MG63 (cell line): ENCODE data around the gene CPE. TPM values are rescaled to one million over a fixed set of nuclear protein-coding genes. Genes with fewer than 3 reads are reported as not detected.
A peak's percentile ranks its signal among the peaks of the same experiment; 100 is the strongest.

ENCODE experiments used
- DNase-seq: peaks from one replicate; pipeline ENCODE4 v3.0.0-alpha.2; 2020
- H3K27me3 ChIP-seq: fragments of 250-450 bp; sonication (Bioruptor Pico); 2 replicates; pipeline ENCODE4 v1.5.1; 2020; ENCODE audit warnings: mild to moderate bottlenecking, moderate library complexity
- H3K36me3 ChIP-seq: fragments of 250-450 bp; sonication (Bioruptor Pico); 2 replicates; pipeline ENCODE4 v1.5.1; 2020; ENCODE audit warnings: mild to moderate bottlenecking, moderate library complexity
- H3K4me3 ChIP-seq: fragments of 250-450 bp; sonication (Bioruptor Pico); 2 replicates; pipeline ENCODE4 v1.5.1; 2020; ENCODE audit warnings: mild to moderate bottlenecking, moderate library complexity
- H3K9me3 ChIP-seq: fragments of 250-450 bp; sonication (Bioruptor Pico); 2 replicates; pipeline ENCODE4 v1.5.1; 2020; ENCODE audit warnings: mild to moderate bottlenecking, moderate library complexity
- total RNA-seq: library from RNA; depleted of rRNA; stranded (reverse); fragments of >200 nt; shearing (Covaris generic); gene quantifications from 2 replicates; pipeline ENCODE4 v1.2.3, GENCODE V29; 2014; ENCODE audit warnings: low replicate concordance

CPE gene
- total RNA-seq, 1 experiment from 2014 or later: 17.1 TPM

GRCh38 chr4:165506849-165507248 lies 128.0 kb downstream of the CPE start:
- Histone ChIP-seq H3K36me3 (no peaks in the 10 kb centered on the region), H3K27me3 (no peaks in the 10 kb centered on the region), H3K9me3 (no peaks in the 10 kb centered on the region), H3K4me3 (no peak overlapping the region)
- DNase-seq: peak; percentile 47

GRCh38 chr4:165507381-165507780 lies 128.6 kb downstream of the CPE start:
- no peaks in the 10 kb centered on the region for H3K9me3 ChIP-seq
- no peaks in the 10 kb centered on the region for H3K36me3 ChIP-seq
- no peak for DNase-seq
- H3K27me3 ChIP-seq: no peaks in the 10 kb centered on the region
- H3K4me3 ChIP-seq: no peak overlapping the region

DNA sequence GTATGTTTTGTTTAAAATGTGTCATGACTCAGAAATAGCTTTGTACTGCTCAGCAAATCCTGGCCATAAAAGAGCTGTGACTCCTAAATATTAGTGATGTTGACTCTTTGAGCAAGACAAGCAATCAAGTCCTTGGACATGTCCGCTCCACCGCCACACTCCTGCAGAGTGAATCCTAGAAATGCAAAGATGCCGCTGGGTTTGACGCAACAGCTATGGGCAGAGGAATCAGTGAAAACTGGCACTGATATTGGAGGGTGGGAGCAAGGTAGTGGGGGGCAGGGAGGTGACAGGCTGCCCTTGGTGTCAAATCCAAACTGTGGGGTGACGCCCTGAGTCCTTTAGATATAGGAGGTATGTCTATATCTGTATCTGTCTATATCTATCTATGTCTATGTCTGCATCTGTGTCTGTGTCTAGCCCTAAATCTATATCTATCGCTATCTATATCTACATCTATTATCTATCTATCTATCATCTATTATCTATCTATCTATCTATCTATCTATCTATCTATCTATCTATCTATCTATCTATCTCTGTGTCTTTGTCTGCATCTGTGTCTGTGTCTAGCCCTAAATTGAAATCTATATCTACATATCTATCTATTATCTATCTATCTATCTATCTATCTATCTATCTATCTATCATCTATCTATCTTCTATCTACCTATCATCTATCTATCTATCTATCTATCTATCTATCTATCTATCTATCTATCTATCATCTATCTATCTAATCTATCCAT lies 129.7 kb downstream of the CPE start:
- no peak for DNase-seq
- Histone ChIP-seq H3K4me3 (no peak overlapping the region), H3K27me3 (no peaks in the 10 kb centered on the region), H3K36me3 (no peaks in the 10 kb centered on the region), H3K9me3 (no peaks in the 10 kb centered on the region)

DNA sequence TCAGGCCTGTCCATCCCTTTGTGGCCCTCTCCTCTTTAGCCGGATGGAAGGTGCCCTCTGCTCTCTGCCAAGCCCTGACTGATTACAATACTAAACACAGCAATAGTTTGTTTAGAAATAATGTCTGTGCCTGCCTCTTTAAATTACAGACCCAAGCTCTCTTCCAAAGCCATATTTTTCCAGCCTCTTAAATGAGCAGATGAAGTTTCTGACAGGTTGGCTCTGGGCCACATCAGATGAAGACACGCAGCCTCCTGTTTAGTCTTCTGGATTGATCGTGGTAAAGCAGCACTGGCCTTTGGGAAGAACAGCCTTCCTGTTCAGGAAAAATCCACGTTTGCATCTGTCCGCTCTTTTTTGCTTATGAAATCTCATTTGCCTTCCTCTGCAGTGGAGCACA lies 133.6 kb downstream of the CPE start:
- Histone ChIP-seq H3K36me3 (no peaks in the 10 kb centered on the region), H3K27me3 (no peaks in the 10 kb centered on the region), H3K9me3 (no peaks in the 10 kb centered on the region), H3K4me3 (no peak overlapping the region)
- DNase-seq: no peak

DNA sequence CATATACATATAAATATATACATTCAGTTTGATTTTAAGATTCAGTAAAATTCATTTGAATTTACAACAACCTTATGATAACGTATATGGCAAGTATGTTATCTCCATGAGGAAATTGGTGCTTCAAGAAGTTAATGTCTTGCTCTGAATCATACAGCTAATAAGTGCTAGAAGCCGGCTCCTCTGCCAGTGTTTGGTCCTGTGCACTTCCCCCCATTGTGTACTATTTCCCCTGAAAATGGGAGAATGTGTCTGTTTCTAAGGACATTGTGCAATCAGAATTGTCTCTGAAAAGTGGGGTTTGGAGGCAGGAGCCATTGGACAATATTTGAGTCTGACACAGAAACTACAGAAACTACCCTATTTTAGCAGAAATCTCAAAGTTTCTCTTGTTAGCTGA lies 135.9 kb downstream of the CPE start:
- H3K4me3 ChIP-seq: no peak overlapping the region
- H3K36me3 ChIP-seq: no peaks in the 10 kb centered on the region
- H3K9me3 ChIP-seq: no peaks in the 10 kb centered on the region
- DNase-seq: no peak
- H3K27me3 ChIP-seq: no peaks in the 10 kb centered on the region

DNA sequence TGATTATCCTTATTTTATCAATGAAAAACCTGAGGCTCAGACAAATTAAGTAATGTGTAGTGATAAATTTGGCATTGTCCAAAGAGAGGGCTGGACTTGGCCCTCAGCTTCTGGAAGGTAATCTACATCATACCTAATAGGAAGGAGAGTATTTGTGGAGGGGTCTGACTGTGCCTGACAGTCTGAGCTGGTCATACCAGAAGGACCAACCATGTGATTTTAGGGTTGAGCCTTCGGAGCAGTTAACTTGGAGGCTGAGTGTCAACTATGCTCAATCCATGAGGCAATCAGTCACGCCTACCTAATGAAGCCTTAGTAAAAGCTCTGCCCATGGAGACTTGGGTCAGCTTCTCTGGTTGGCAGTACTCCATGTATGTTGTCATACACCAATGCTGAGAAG lies 136.4 kb downstream of the CPE start:
- DNase-seq: no peak
- Histone ChIP-seq H3K36me3 (no peaks in the 10 kb centered on the region), H3K4me3 (no peak overlapping the region), H3K27me3 (no peaks in the 10 kb centered on the region), H3K9me3 (no peaks in the 10 kb centered on the region)

- no peaks in the 10 kb centered on the region for H3K36me3 ChIP-seq
- H3K27me3 ChIP-seq: no peaks in the 10 kb centered on the region
- no peaks in the 10 kb centered on the region for H3K9me3 ChIP-seq
- no peak overlapping the region for H3K4me3 ChIP-seq
- no peak for DNase-seq
Observed at GRCh38 chr4:165516281-165516833, 137.5 kb downstream of the CPE start.

GRCh38 chr4:165517216-165517615 lies 138.4 kb downstream of the CPE start:
- Histone ChIP-seq H3K4me3 (no peak overlapping the region), H3K36me3 (no peaks in the 10 kb centered on the region), H3K27me3 (no peaks in the 10 kb centered on the region), H3K9me3 (no peaks in the 10 kb centered on the region)
- no peak for DNase-seq

GRCh38 chr4:165518024-165518616 lies 139.3 kb downstream of the CPE start:
- DNase-seq: no peak
- H3K36me3 ChIP-seq: no peaks in the 10 kb centered on the region
- H3K27me3 ChIP-seq: no peaks in the 10 kb centered on the region
- H3K9me3 ChIP-seq: no peaks in the 10 kb centered on the region
- H3K4me3 ChIP-seq: no peak overlapping the region

DNA sequence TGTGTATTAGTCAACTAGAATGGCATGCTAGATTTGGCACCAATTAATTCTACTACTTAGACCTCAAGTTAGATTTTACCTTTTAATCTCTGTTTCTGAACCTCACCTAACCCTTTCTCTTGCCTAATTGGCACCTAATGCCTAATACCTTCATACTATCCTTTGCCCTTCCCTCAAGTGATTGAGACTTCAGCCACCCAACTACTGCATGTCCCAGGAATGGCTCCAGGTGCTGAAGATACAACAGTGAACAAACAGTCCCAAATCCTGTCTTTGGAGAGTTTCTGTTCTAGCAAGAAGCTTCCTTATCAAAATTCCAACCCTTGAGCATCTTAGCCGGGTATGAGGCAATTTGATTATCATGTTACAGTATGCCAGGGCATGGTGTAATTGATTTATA lies 139.9 kb downstream of the CPE start:
- H3K36me3 ChIP-seq: no peaks in the 10 kb centered on the region

GRCh38 chr4:165519591-165519990 lies 140.8 kb downstream of the CPE start:
- Histone ChIP-seq H3K27me3 (no peaks in the 10 kb centered on the region), H3K9me3 (no peaks in the 10 kb centered on the region), H3K4me3 (no peak overlapping the region), H3K36me3 (no peaks in the 10 kb centered on the region)
- no peak for DNase-seq

More for the DNA sequence above, 139.9 kb downstream of the CPE start:
- no peak for DNase-seq
- Histone ChIP-seq H3K9me3 (no peaks in the 10 kb centered on the region), H3K27me3 (no peaks in the 10 kb centered on the region), H3K4me3 (no peak overlapping the region)

DNA sequence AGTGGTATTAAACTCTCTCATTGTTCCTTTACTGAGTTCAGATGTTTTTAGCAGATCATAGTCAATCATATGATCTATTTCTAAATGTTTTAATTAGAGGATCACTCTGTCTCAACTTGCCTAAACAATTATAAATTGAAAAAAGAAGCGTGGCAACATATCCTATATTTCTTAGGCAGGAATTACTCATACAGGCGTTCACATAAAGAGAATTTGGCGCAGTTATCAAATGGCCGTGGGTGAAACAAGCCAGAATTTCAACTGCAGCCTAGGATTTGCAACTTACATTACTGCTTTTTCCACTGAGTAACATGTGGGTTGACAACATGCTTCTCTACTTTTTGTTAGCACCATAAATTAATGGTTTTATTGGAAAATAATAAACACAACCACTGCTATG lies 141.3 kb downstream of the CPE start:
- Histone ChIP-seq H3K4me3 (no peak overlapping the region), H3K9me3 (no peaks in the 10 kb centered on the region), H3K36me3 (no peaks in the 10 kb centered on the region), H3K27me3 (no peaks in the 10 kb centered on the region)
- DNase-seq: no peak

- no peaks in the 10 kb centered on the region for H3K9me3 ChIP-seq
- H3K27me3 ChIP-seq: no peaks in the 10 kb centered on the region
- DNase-seq: no peak
- H3K4me3 ChIP-seq: no peak overlapping the region
- no peaks in the 10 kb centered on the region for H3K36me3 ChIP-seq
Observed at GRCh38 chr4:165522050-165522449, 143.2 kb downstream of the CPE start.

DNA sequence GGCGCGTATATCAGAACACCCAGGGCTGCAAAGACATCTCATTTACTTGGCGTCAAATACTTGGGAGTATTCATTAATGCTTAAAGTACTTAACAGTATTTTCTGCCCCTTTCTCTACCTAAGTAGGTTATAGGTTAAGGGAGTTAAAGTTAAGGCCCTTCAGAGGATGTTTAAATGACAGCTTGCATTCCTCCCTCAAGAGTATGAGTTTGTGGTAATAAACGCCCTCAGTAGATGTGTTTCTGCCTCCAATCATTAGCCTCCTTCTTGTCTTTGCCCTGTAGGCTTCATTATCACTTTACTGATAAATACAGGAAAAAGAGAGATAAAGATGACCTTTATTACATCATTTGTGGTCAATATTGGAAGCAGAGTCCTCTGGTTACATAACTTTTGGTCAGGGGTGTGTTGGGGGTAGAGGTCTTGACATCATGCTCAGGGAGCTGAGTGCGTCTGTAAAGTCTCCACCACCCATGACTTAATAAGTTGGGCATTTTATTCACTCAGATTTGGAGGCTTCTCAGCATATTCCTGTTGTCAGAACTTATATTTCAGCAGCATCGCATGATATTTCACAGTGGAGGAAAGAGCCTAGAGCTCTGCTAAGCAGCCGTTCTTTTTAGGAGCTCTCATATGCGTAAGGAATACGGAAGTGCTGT lies 145.9 kb downstream of the CPE start:
- Histone ChIP-seq H3K9me3 (no peaks in the 10 kb centered on the region), H3K27me3 (no peaks in the 10 kb centered on the region), H3K4me3 (no peak overlapping the region), H3K36me3 (no peaks in the 10 kb centered on the region)
- DNase-seq: no peak

- no peaks in the 10 kb centered on the region for H3K27me3 ChIP-seq
- DNase-seq: no peak
- no peaks in the 10 kb centered on the region for H3K9me3 ChIP-seq
- H3K36me3 ChIP-seq: no peaks in the 10 kb centered on the region
- H3K4me3 ChIP-seq: no peak overlapping the region
Observed at GRCh38 chr4:165532976-165533375, 154.2 kb downstream of the CPE start.

DNA sequence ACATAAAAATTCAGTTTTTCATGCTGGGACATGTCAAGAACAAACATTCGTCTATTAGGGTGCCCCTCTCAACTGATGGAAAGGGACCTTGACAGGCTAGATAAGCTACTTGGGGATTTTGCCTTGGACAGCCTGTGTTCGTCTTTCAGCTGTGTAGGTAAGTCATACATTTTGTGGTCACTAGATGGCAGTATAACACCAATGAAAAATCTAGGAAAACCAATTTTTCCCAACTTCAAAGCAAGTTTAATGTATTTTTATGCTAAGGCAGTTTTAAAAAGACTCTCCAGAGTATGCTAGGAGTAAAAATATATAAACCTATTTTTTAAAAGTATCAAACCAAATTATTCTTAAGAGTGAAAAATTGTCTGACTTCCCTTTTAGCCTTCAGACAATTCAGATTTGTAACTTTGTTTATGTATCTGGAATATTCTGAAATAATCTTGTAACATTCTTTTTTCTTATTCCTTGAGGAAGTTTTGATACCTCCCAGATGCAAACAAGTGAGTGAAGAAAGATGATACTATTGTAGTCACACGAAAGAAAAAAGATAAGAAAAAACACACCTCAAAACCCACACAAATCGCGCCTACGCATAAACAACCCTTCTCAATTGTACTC lies 158.3 kb downstream of the CPE start:
- no peaks in the 10 kb centered on the region for H3K27me3 ChIP-seq
- no peak overlapping the region for H3K4me3 ChIP-seq
- no peaks in the 10 kb centered on the region for H3K36me3 ChIP-seq
- H3K9me3 ChIP-seq: no peaks in the 10 kb centered on the region
- DNase-seq: no peak

- Histone ChIP-seq H3K9me3 (no peaks in the 10 kb centered on the region), H3K27me3 (no peaks in the 10 kb centered on the region), H3K36me3 (no peaks in the 10 kb centered on the region), H3K4me3 (no peak overlapping the region)
- no peak for DNase-seq
Observed at GRCh38 chr4:165539801-165540200, 161.0 kb downstream of the CPE start.
